AG09309 (cell line): ENCODE measurements around the gene C16orf86.

ENCODE experiments used
- DNase-seq: peaks from one replicate; pipeline ENCODE4 v3.0.0-alpha.2; 2010; ENCODE audit warnings: low read depth
- H3K4me3 ChIP-seq: 2 replicates; pipeline ENCODE4 v1.5.1; 2011; ENCODE audit warnings: mild to moderate bottlenecking, low read depth, low read length, moderate library complexity; ENCODE audit not compliant: control insufficient read depth
- CTCF ChIP-seq: IDR thresholded peaks from 2 replicates; pipeline ENCODE4 v1.5.1; 2011; ENCODE audit warnings: mild to moderate bottlenecking, low read depth, low read length, inconsistent platforms; ENCODE audit not compliant: insufficient read depth, control insufficient read depth; ENCODE audit errors: missing control alignments

Gene C16orf86

GRCh38 chr16:67694611-67695010 lies 28.0 kb downstream of the C16orf86 start:
- H3K4me3 ChIP-seq: no peak overlapping the region
- no peak for DNase-seq
- TF ChIP-seq CTCF: no peak

GRCh38 chr16:67697422-67698185 lies 31.0 kb downstream of the C16orf86 start:
- DNase-seq: no peak
- H3K4me3 ChIP-seq: no peak overlapping the region

GRCh38 chr16:67699265-67699664 lies 32.7 kb downstream of the C16orf86 start:
- DNase-seq: no peak
- H3K4me3 ChIP-seq: no peak overlapping the region
- no peak for TF ChIP-seq CTCF

More at GRCh38 chr16:67697422-67698185, 31.0 kb downstream of the C16orf86 start:
- TF ChIP-seq CTCF: no peak

GRCh38 chr16:67701420-67701819 lies 34.8 kb downstream of the C16orf86 start:
- DNase-seq: no peak
- H3K4me3 ChIP-seq: no peak overlapping the region
- no peak for TF ChIP-seq CTCF

- no peak for DNase-seq
- H3K4me3 ChIP-seq: no peak overlapping the region
- TF ChIP-seq CTCF: no peak
These were observed 35.5 kb downstream of the C16orf86 start for GRCh38 chr16:67702130-67702529.

GRCh38 chr16:67703626-67704025 lies 37.0 kb downstream of the C16orf86 start:
- no peak for DNase-seq
- no peak for TF ChIP-seq CTCF
- no peak overlapping the region for H3K4me3 ChIP-seq
